K562 (cell line): Measurements from ENCODE around the gene RGN. TPM values are rescaled to one million over a fixed set of nuclear protein-coding genes. Genes with fewer than 3 reads are reported as not detected.

Experiments used
- ATAC-seq: fragments of 200-7000 bp; cut with Tn5 transposase; 3 replicates; pipeline ENCODE4 v1.9.1; 2020; ENCODE audit warnings: moderate library complexity
- BruUV-seq: library from RNA; stranded (reverse); fragments of 400-500 nt; replicated peaks from 2 replicates; lab custom pipeline; 2021; lab: Mats Ljungman, UMichigan
- CTCF ChIA-PET: fragments of 300-600 bp; formaldehyde crosslinking; extraction: SDS; loops from one replicate; lab custom pipeline; 2021; ENCODE audit warnings: low intra/inter-chr PET ratio; lab: Yijun Ruan, JAX
- POLR2A ChIA-PET: fragments of 300-600, 350-650 bp; sonication (Branson Sonifier 250); formaldehyde crosslinking; extraction: SDS; loops from one replicate; lab custom pipeline; 2021; ENCODE audit warnings: antibody characterized with exemption, inconsistent platforms; lab: Yijun Ruan, JAX
- DNase-seq, 4 experiments: peaks; one replicate each; pipeline versions ENCODE4 v3.0.0 to v3.0.0-alpha.2; 2011 to 2018; ENCODE audit warnings: low spot score in 3 of 4, mixed read lengths in 3 of 4; ENCODE audit errors: extremely low read depth in 1 of 4
- FAIRE-seq: peaks from 2 replicates; lab custom pipeline; 2011; peaks lifted over from hg19 to GRCh38; lab: Jason Lieb, UNC
- H2AFZ ChIP-seq: 2 replicates; pipeline ENCODE4 v1.6.0; 2011; ENCODE audit warnings: low read depth, low read length, control low read depth, inconsistent platforms
- H3K27ac ChIP-seq: fragments of 200-600 bp; 3 replicates; pipeline ENCODE4 v1.8.0; 2011; ENCODE audit warnings: low read depth, mild to moderate bottlenecking, control low read depth, inconsistent platforms, low read length, moderate library complexity, mixed read lengths; ENCODE audit errors: extremely low read depth
- H3K27me3 ChIP-seq, 2 experiments: fragments of 300-600 bp in 1 of 2; 2 replicates in 1 of 2; 3 replicates in 1 of 2; pipeline versions ENCODE4 v1.6.0 to v1.8.0; 2011; ENCODE audit warnings: inconsistent platforms in 2 of 2, low read length in 2 of 2, mild to moderate bottlenecking in 1 of 2, mixed read lengths in 1 of 2, moderate library complexity in 1 of 2; ENCODE audit not compliant: control insufficient read depth in 2 of 2, insufficient read depth in 2 of 2
- H3K36me3 ChIP-seq: fragments of 300-600 bp; 3 replicates; pipeline ENCODE4 v1.8.0; 2011; ENCODE audit warnings: mild to moderate bottlenecking, low read length, inconsistent platforms; ENCODE audit not compliant: control insufficient read depth, insufficient read depth
- H3K4me1 ChIP-seq, 2 experiments: fragments of 200-600 bp in 1 of 2; replicated peaks in 1 of 2; 2 replicates in 1 of 2; 3 replicates in 1 of 2; pipeline versions ENCODE4 v1.5.1 to v1.8.0; 2011; ENCODE audit warnings: inconsistent platforms in 2 of 2, low read length in 2 of 2, mild to moderate bottlenecking in 1 of 2, mixed read lengths in 1 of 2, moderate library complexity in 1 of 2; ENCODE audit not compliant: control insufficient read depth in 2 of 2, insufficient read depth in 2 of 2
- H3K4me2 ChIP-seq: 2 replicates; pipeline ENCODE4 v1.6.1; 2011; ENCODE audit warnings: low read length, control low read depth, inconsistent platforms, mixed read lengths; ENCODE audit not compliant: insufficient read depth
- H3K4me3 ChIP-seq: fragments of 200-600 bp; sonication (generic), shearing (Covaris generic); 2 replicates; pipeline ENCODE4 v1.5.1; 2016; ENCODE audit warnings: control low read depth, inconsistent platforms
- H3K79me2 ChIP-seq: fragments of 200-600 bp; 3 replicates; pipeline ENCODE4 v1.8.0; 2011; ENCODE audit warnings: low read length, inconsistent platforms; ENCODE audit not compliant: control insufficient read depth, insufficient read depth
- H3K9ac ChIP-seq, 2 experiments: 2 replicates each; pipeline versions ENCODE4 v1.6.0 to v1.6.1; 2011; ENCODE audit warnings: low read depth in 2 of 2, low read length in 2 of 2, control low read depth in 1 of 2, inconsistent platforms in 1 of 2, mild to moderate bottlenecking in 1 of 2, mixed read lengths in 1 of 2; ENCODE audit not compliant: insufficient read depth in 1 of 2
- H3K9me1 ChIP-seq: one replicate; pipeline ENCODE4 v1.6.0; 2011; ENCODE audit warnings: inconsistent platforms, mild to moderate bottlenecking, low read length, moderate library complexity; ENCODE audit not compliant: control insufficient read depth, insufficient read depth
- H3K9me3 ChIP-seq: replicated peaks from 2 replicates; pipeline ENCODE4 v1.5.1; 2011; ENCODE audit warnings: low read depth, low read length, inconsistent platforms; ENCODE audit not compliant: control insufficient read depth, insufficient read depth
- H4K20me1 ChIP-seq: replicated peaks from 2 replicates; pipeline ENCODE4 v1.6.1; 2011; ENCODE audit warnings: low read length, inconsistent platforms, mixed read lengths; ENCODE audit not compliant: control insufficient read depth, insufficient read depth
- CBFA2T3 ChIP-seq: fragments of 450-650 bp; IDR thresholded peaks from 2 replicates; pipeline ENCODE4 v1.6.1; 2017
- CTBP1 ChIP-seq: fragments of 450-650 bp; IDR thresholded peaks from 2 replicates; pipeline ENCODE4 v1.6.1; 2016; ENCODE audit warnings: borderline replicate concordance
- FOXK2 ChIP-seq, 2 experiments: fragments of 450-650 bp; IDR thresholded peaks in 1 of 2; conservative IDR thresholded peaks in 1 of 2; 2 replicates each; pipeline ENCODE4 v1.6.1; 2016; ENCODE audit warnings: low read depth in 2 of 2, mild to moderate bottlenecking in 1 of 2
- FOXM1 ChIP-seq, 2 experiments: fragments of 450-650 bp in 1 of 2; sonication (generic) in 1 of 2; formaldehyde crosslinking in 1 of 2; IDR thresholded peaks; 2 replicates each; pipeline versions ENCODE4 v1.6.1 to v1.9.0; 2017 to 2022; ENCODE audit warnings: low read depth in 2 of 2, mild to moderate bottlenecking in 2 of 2, missing genetic modification reagents in 1 of 2, moderate library complexity in 1 of 2
- HDAC1 ChIP-seq, 2 experiments: fragments of 450-650 bp; IDR thresholded peaks; 2 replicates each; pipeline ENCODE4 v1.6.1; 2016 to 2017; ENCODE audit warnings: inconsistent platforms in 1 of 2, mild to moderate bottlenecking in 1 of 2, moderate library complexity in 1 of 2
- HINFP ChIP-seq: fragments of 450-650 bp; conservative IDR thresholded peaks from 2 replicates; pipeline ENCODE4 v1.6.1; 2016; ENCODE audit warnings: missing genetic modification characterization, low read depth, mild to moderate bottlenecking, control low read depth, missing compliant biosample characterization
- KDM1A ChIP-seq, 2 experiments: fragments of 450-650 bp; IDR thresholded peaks; 2 replicates each; pipeline ENCODE4 v1.6.1; 2016; ENCODE audit warnings: mild to moderate bottlenecking in 2 of 2
- MTA2 ChIP-seq: fragments of 450-650 bp; IDR thresholded peaks from 2 replicates; pipeline ENCODE4 v1.6.1; 2016; ENCODE audit warnings: low read depth
- NFIC ChIP-seq: fragments of 450-650 bp; IDR thresholded peaks from 2 replicates; pipeline ENCODE4 v1.6.1; 2017; ENCODE audit warnings: mild to moderate bottlenecking, inconsistent platforms
- PHB2 ChIP-seq: fragments of 450-650 bp; IDR thresholded peaks from 2 replicates; pipeline ENCODE4 v1.6.1; 2017; ENCODE audit warnings: low read depth
- PHTF2 ChIP-seq: fragments of 250-450 bp; sonication (Bioruptor Pico); IDR thresholded peaks from 2 replicates; pipeline ENCODE4 v1.5.0; 2021; ENCODE audit warnings: mild to moderate bottlenecking
- PML ChIP-seq: IDR thresholded peaks from 2 replicates; pipeline ENCODE4 v1.6.1; 2012; ENCODE audit warnings: low read length, inconsistent platforms
- POLR2AphosphoS5 ChIP-seq: IDR thresholded peaks from 2 replicates; pipeline ENCODE4 v1.6.1; 2011; ENCODE audit warnings: mild to moderate bottlenecking, low read depth, low read length, moderate library complexity; ENCODE audit not compliant: control insufficient read depth, insufficient read depth
- RAD21 ChIP-seq, 2 experiments: fragments of 250-450 bp in 1 of 2; fragments of 450-650 bp in 1 of 2; sonication (Bioruptor Pico) in 1 of 2; formaldehyde crosslinking in 1 of 2; IDR thresholded peaks in 1 of 2; conservative IDR thresholded peaks in 1 of 2; 2 replicates each; pipeline versions ENCODE4 v1.4.0 to v1.8.0; 2020 to 2022; ENCODE audit warnings: mild to moderate bottlenecking in 2 of 2, moderate library complexity in 1 of 2
- RAD51 ChIP-seq: fragments of 450-650 bp; IDR thresholded peaks from 2 replicates; pipeline ENCODE4 v1.7.1; 2016; ENCODE audit warnings: low read depth, mild to moderate bottlenecking, borderline replicate concordance
- RHOXF2B ChIP-seq: fragments of 250-450 bp; sonication (Bioruptor Pico); conservative IDR thresholded peaks from 2 replicates; pipeline ENCODE4 v1.5.1; 2021
- SMAD1 ChIP-seq: fragments of 150-350 bp; IDR thresholded peaks from 2 replicates; pipeline ENCODE4 v1.6.1; 2014; ENCODE audit warnings: low read length, low read depth; ENCODE audit not compliant: partially characterized antibody
- SOX6 ChIP-seq: fragments of 450-650 bp; IDR thresholded peaks from 2 replicates; pipeline ENCODE4 v1.6.1; 2014; ENCODE audit warnings: mild to moderate bottlenecking
- TBL1XR1 ChIP-seq, 2 experiments: IDR thresholded peaks; 2 replicates each; pipeline ENCODE4 v1.6.1; 2012; ENCODE audit warnings: improper control_type of control experiment in 2 of 2, low read length in 2 of 2, mild to moderate bottlenecking in 1 of 2
- TBP ChIP-seq: optimal IDR thresholded peaks from 2 replicates; pipeline ENCODE3; 2011; ENCODE audit warnings: low read depth, low read length, improper control_type of control experiment
- TEAD2 ChIP-seq: fragments of 450-650 bp; IDR thresholded peaks from 2 replicates; pipeline ENCODE4 v1.6.1; 2016; ENCODE audit warnings: missing genetic modification characterization, control low read depth, missing compliant biosample characterization
- TRIM24 ChIP-seq, 2 experiments: fragments of 450-650 bp; IDR thresholded peaks; 2 replicates each; pipeline ENCODE4 v1.6.1; 2016
- ZBTB8A ChIP-seq: fragments of 450-650 bp; IDR thresholded peaks from 2 replicates; pipeline ENCODE4 v1.6.1; 2018; ENCODE audit warnings: mild to moderate bottlenecking, moderate library complexity; ENCODE audit not compliant: partially characterized antibody
- ZNF134 ChIP-seq: fragments of 250-450 bp; sonication (Bioruptor Pico); conservative IDR thresholded peaks from 2 replicates; pipeline ENCODE4 v1.4.0; 2020
- ZNF644 ChIP-seq: fragments of 200-800 bp; sonication (Bioruptor generic); IDR thresholded peaks from 2 replicates; pipeline ENCODE4 v1.6.1; 2016; ENCODE audit warnings: low read depth, missing genetic modification characterization, missing compliant biosample characterization
- WGBS: fragments of 100-300 bp; shearing (Covaris generic); methylation state at CpG from one replicate; pipeline ENCODE4 v1.1.6; 2016; ENCODE audit warnings: low coverage, mixed read lengths; ENCODE audit not compliant: insufficient coverage; ENCODE audit errors: missing lambda C conversion rate; 5-methylcytosine and 5-hydroxymethylcytosine counted together
- in situ Hi-C: fragments of 300-500 bp; cut with MboI; formaldehyde crosslinking; loops from 4 replicates; pipeline ENCODE4 v1.15.0; 2018; ENCODE audit warnings: inconsistent platforms, mixed read lengths
- intact Hi-C: fragments of 100-400 bp; cut with micrococcal nuclease; formaldehyde crosslinking; loops from 2 replicates; pipeline ENCODE4 v1.14.2; 2022
- polyA plus RNA-seq, 8 experiments: library from polyadenylated mRNA; depleted of rRNA in 4 of 8; stranded (reverse) in 5 of 8; unstranded in 3 of 8; fragments of >200 nt; fragmentation: Nextera tagmentation in 2 of 8; fragmentation: Illumina TruSeq in 1 of 8; extraction: Ambion mirVana in 2 of 8; extraction: Trizol in 1 of 8; gene quantifications; 2 replicates each; pipeline versions ENCODE4 v1.2.1 to v1.2.3, GENCODE V29; 2011 to 2014; ENCODE audit warnings: inconsistent platforms in 1 of 8, missing spikeins in 1 of 8
- total RNA-seq, 7 experiments: library from RNA; depleted of rRNA in 6 of 7; stranded (reverse); fragments of >200 nt in 6 of 7; fragmentation: Illumina TruSeq in 2 of 7; extraction: Trizol in 2 of 7; gene quantifications; 2 replicates each; pipeline versions ENCODE4 v1.2.1 to v1.2.3, GENCODE V29; 2011 to 2021; ENCODE audit warnings: low replicate concordance in 1 of 7

The RGN gene
- total and polyA plus RNA-seq, 9 of the 15 experiments (the other 6 are each of a cell fraction or from before 2014, with no cell fraction given), result not detected

GRCh38 chrX:47047989-47048388, 30.3 kb upstream of the RGN start:
- Histone ChIP-seq H3K4me3 (no peak overlapping the region), H3K79me2 (no peaks in the 10 kb centered on the region), H2AFZ (no peak overlapping the region), H3K27me3 (no peaks in the 10 kb centered on the region), H3K9ac (no peak overlapping the region), H4K20me1 (no peaks in the 10 kb centered on the region), H3K9me1 (no peaks in the 10 kb centered on the region), H3K36me3 (no peaks in the 10 kb centered on the region), H3K4me2 (peak overlapping the region; percentile 12; the same call in 1 of the 2 replicates), H3K4me1 (peaks cover 0 to 3% of the 10 kb centered on the region in 2 experiments; a peak in 2 of 5 replicates), H3K9me3 (no peaks in the 10 kb centered on the region), H3K27ac (peak overlapping the region; percentile 50; the same call in 1 of the 3 replicates)
- intact Hi-C loops (no loop called here), in situ Hi-C loops (no loop called here)
- BruUV-seq, result no TSS peak
- ChIA-PET CTCF (interaction anchor here (0.6 kb wide), 1 partner anchor 225 kb away, joined by 4 read pairs; no protein-coding TSS in a partner anchor), POLR2A (interaction anchor here (0.6 kb wide), 1 partner anchor 18 kb away, joined by 3 read pairs; no protein-coding TSS in a partner anchor)
- DNase-seq (peak; percentile 20 to 81 (median 46)), ATAC-seq (peak; percentile 92), FAIRE-seq (peak; percentile 87)
- WGBS, result 0% methylated on average over 4 of the region's 5 CpGs
- no peak for TF ChIP-seq HINFP (tag)
- TF ChIP-seq ZNF134 (CRISPR knock-in tag), result no peak
- no peak for TF ChIP-seq RHOXF2B (CRISPR knock-in tag)
- peak; percentile 90 for TF ChIP-seq FOXM1 (IDR thresholded peaks at IDR 0.05; ENCODE audit: low read depth)
- TF ChIP-seq FOXM1 (CRISPR knock-in tag; IDR thresholded peaks at IDR 0.05; ENCODE audit: low read depth), result no peak
- TF ChIP-seq POLR2AphosphoS5, result peak; percentile 84; the same call in 1 of the 2 replicates
- TF ChIP-seq NFIC, result peak; percentile 70
- peak in 1 of 2 experiments; percentile 83; a peak in 2 of 4 replicates for TF ChIP-seq HDAC1 (IDR thresholded peaks at IDR 0.05)
- peak; percentile 93 for TF ChIP-seq SOX6
- TF ChIP-seq RAD21 (CRISPR knock-in tag; conservative IDR thresholded peaks at IDR 0.05 in 1 of 2, IDR thresholded peaks at IDR 0.05 in 1 of 2), result no peak
- TF ChIP-seq PML, result peak; percentile 65
- TF ChIP-seq TEAD2 (tag), result peak; percentile 53; the same call in 1 of the 2 replicates
- TF ChIP-seq TRIM24 (IDR thresholded peaks at IDR 0.05), result peak; percentile 20 to 72; a peak in 2 of 4 replicates
- peak; percentile 46 for TF ChIP-seq SMAD1
- peak; percentile 83 for TF ChIP-seq CTBP1
- no peak for TF ChIP-seq TBP
- TF ChIP-seq RAD51, result no peak
- peak in 1 of 2 experiments; percentile 82; a peak in 2 of 4 replicates for TF ChIP-seq TBL1XR1 (IDR thresholded peaks at IDR 0.05; ENCODE audit: low read length in 2 of 2)
- no peak for TF ChIP-seq ZBTB8A
- peak; percentile 56; the same call in 1 of the 2 replicates for TF ChIP-seq ZNF644 (tag)
- TF ChIP-seq CBFA2T3, result peak; percentile 94
- TF ChIP-seq PHB2, result peak; percentile 58; the same call in 1 of the 2 replicates
- TF ChIP-seq PHTF2, result no peak
- TF ChIP-seq KDM1A (IDR thresholded peaks at IDR 0.05), result peak; percentile 96 to 97
- TF ChIP-seq FOXK2 (conservative IDR thresholded peaks at IDR 0.05 in 1 of 2, IDR thresholded peaks at IDR 0.05 in 1 of 2; ENCODE audit: low read depth in 2 of 2), result peak; percentile 52 to 66; a peak in 3 of 4 replicates
- peak; percentile 91 for TF ChIP-seq MTA2
